Tibial nerve (tissue), 3 donors: ENCODE results near the gene ZNF786.

Source experiments
- POLR2A ChIP-seq, 2 donors: fragments of 450-650 bp; IDR thresholded peaks; one replicate each; pipeline ENCODE4 v1.6.1; 2017; ENCODE audit warnings: antibody characterized with exemption in 2 of 2, mild to moderate bottlenecking in 2 of 2, moderate library complexity in 2 of 2
- TF ChIP-seq, protein P1 (sequence below), 5 experiments: fragments of 200-600 bp in 3 of 5; fragments of 450-650 bp in 2 of 5; sonication (generic) in 3 of 5; IDR thresholded peaks; one replicate each; pipeline ENCODE4 v1.5.1; 2016 to 2019; ENCODE audit warnings: antibody characterized with exemption in 5 of 5, mild to moderate bottlenecking in 3 of 5, moderate library complexity in 2 of 5

GRCh38 chr7:149084407-149084806 lies 6.1 kb downstream of the ZNF786 start:
- TF ChIP-seq POLR2A (IDR thresholded peaks at IDR 0.05), result no peak
- TF ChIP-seq, protein P1, sequence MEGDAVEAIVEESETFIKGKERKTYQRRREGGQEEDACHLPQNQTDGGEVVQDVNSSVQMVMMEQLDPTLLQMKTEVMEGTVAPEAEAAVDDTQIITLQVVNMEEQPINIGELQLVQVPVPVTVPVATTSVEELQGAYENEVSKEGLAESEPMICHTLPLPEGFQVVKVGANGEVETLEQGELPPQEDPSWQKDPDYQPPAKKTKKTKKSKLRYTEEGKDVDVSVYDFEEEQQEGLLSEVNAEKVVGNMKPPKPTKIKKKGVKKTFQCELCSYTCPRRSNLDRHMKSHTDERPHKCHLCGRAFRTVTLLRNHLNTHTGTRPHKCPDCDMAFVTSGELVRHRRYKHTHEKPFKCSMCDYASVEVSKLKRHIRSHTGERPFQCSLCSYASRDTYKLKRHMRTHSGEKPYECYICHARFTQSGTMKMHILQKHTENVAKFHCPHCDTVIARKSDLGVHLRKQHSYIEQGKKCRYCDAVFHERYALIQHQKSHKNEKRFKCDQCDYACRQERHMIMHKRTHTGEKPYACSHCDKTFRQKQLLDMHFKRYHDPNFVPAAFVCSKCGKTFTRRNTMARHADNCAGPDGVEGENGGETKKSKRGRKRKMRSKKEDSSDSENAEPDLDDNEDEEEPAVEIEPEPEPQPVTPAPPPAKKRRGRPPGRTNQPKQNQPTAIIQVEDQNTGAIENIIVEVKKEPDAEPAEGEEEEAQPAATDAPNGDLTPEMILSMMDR (IDR thresholded peaks at IDR 0.05), result no peak
